ENCODE measurements around the gene MRM2.

MRM2 gene

DNA sequence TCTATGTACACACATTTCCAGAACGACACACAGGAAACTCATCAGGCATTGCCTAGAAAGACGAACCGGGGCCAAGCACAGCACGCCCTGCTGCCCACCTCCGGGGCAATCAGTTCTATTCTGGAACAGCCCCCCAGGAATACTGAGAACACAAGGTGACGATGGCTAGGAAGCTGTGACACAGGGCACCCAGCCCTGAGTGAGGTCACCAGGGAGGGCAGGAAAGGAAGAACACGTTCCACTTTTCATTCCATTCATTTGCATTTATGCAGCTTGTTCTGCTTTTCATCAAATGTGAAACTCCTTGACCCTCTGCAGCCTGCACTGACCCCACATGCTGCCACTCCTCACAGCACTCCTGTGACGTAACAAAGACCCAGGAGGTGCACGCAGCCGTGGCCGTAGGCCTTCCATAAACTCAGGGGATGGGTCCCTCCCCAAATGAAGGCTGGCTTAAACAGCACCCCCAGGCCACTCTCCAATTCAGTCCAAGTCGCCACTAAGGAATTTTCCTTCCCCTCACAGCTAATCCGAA is 38.2 kb downstream of the MRM2 start:
- DNase-seq (ENCODE audit: low read depth in 2 of 2) = no peak

DNA sequence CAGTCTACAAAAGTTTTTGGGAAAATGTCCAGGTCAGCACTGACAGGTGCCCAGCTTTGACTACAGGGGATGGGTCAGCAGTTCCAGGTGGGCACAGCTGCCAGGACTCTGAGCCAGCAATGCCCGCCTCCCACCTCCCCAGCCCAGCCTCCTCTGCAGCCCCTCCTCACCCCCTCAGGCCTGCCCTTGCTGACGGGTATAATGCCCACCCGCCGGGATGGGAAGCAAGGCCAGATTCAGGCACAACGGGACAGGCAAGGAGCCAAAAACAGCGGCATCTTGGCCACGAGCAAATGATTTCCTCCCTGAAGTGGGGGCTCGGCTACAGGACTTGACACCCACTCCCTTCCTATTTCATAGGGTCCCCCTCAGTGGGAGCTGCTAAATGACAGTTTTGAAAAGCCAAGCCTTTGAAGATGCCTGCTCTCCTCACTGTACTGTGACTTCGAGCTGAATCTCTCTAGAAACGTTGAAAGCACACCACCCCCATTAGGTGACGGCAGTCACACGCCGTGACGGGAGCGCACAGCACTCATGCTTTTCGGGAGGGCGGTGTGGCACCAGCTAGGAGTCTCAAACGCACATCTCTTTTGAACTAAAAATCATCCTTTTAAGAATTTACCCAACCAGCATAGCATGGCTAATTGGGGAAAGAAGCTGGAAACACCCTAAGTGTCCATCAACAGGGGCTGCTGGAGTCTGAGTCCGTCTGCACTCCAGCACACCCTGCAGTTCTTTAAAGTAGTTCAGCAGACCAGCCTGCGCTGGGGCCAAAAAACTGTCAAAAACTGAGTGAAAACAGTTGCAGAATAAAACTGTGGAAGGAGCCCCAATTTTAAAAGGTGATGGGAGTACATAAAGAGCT is 38.9 kb downstream of the MRM2 start:
- DNase-seq (ENCODE audit: low read depth in 2 of 2) = no peak

DNA sequence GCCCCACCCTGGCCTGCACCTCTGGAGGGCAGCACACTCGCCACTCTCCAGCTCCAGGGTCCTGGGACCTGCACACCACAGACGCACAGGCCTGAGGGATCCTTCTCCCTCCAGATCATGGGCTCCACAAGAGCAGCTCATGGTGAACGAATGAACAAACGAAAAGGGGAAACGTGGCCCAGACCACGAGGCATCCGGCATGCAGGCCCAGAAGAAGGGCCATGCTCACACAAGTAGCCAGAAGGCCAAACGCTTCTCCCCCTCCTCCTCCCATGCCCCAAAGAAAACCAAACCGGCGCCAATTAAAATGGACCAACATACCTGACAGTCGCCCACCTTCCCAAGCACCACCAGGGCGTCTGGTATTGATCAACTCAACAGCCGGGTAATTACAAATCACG is 39.6 kb downstream of the MRM2 start:
- DNase-seq (ENCODE audit: low read depth in 2 of 2) = no peak

DNA sequence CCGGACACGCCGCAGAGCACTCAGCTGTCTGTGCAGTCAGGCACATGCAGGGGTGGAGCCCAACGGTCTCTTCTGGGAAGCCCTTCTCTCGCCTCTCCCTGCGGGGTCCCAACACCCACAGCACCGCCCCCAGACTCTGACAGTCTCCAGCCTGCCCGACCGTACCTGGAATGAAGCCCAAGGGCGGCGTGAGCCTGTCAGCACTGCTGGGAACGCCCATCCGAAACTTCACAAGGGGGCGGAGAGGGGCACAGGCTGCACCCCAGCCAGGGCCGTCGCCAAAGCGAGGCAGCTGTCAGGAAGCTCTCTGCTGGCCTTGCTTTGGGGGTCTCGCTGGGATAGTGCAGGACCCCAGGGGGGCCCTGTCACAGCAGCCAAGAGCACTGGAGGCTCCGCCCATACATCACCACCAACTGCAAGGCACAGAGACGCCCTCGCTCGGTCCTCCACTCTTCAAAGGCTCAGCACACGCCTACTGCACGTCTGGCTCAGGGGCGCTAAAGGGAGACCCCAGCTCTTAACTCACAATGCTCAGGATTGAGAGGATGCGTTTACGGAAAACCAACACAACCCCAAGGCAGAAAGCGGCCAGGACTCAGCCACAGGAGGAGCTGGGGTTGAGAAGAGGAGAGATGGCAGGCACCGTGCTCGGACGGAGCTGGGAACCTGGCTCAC is 40.2 kb downstream of the MRM2 start:
- no peak for DNase-seq (ENCODE audit: low read depth in 2 of 2)

DNA sequence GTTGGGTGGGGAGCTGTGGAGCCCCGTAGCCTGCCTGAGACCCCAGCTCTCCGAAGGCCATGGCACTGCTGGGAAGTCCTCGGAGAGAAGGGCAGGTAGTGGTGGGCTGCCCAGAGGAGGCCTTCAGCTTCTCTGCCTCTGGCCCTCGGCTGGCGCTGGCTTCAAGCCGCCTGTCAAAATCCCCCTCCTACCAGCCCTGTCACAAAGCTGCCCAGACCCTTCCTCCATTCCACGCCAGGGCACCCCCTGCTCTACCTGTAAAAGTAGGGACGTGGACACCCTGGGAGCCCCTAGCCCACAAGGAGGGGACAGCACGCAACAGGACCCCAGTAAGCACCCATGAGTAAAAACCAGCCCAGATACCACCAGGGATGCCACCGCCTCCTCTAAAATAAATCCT is 40.9 kb downstream of the MRM2 start:
- DNase-seq (ENCODE audit: low read depth in 2 of 2) = no peak

DNA sequence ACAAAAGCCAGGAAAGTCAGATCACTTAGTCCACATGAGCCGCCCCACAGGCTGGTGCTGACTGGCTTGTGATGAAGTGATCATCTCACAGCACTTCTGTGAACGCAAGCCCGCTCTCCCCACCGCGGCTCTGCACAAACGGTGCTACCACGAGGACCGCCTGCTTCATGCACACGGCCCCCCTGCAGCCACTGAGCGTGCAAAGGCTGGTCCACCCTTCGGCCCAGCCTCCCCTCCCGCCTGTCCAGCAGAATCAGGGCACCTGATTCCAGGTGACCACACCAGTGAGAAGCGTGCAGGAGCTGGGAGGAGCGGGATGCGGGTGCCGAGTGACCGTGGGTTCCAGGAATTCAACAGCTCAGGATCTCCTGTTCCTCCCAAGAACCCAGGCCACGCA is 41.4 kb downstream of the MRM2 start:
- DNase-seq (ENCODE audit: low read depth in 2 of 2) = no peak

DNA sequence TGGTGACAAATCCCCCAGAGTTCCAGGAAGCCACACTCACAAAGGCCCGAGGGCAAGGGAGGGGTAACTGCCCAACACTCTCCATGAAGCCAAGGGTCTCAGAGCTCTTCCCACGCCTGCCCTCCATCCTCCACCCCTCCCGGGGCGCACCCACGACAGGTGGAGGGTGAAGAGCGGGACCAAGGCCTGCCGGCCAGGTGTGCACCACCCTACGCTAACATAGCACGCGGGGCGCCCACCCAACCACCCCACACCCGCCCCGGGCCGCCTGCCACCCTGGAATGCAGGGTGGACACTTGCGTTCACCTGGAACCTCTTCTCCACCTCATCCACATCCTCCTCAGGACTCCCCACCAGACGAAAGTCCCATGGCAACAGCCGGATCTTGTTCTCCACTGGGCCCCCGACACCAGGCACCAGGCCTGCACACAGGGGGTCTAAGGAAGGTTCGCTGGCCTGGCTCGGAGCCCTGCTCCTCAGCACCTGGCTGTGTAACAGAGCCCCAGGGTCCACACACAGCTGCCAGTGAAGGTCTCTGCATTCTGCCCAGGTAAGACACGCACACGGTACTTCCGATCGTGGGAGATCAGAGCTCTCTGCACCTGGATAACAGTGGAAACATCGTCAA is 41.9 kb downstream of the MRM2 start:
- no peak for DNase-seq (ENCODE audit: low read depth in 2 of 2)

DNA sequence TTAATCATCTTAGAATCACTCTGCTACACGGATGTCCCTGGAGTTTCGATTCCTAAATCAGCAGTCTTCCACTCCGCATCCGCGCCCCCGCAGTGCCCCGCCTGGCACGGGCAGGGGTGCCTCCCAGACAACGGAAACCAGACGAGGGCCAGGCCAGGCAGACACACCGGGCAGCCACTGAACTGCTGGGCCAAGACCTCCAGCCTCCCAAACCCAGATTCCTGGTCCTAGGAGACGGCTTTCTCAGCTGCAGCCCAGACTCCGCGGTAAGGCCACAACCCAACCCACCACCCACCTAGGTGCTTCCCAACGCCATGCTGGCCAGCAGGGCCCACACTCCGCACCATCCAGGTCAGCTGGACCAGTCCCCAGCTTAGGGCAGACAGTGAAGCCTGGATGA is 42.5 kb downstream of the MRM2 start:
- DNase-seq (ENCODE audit: low read depth in 2 of 2) = no peak

DNA sequence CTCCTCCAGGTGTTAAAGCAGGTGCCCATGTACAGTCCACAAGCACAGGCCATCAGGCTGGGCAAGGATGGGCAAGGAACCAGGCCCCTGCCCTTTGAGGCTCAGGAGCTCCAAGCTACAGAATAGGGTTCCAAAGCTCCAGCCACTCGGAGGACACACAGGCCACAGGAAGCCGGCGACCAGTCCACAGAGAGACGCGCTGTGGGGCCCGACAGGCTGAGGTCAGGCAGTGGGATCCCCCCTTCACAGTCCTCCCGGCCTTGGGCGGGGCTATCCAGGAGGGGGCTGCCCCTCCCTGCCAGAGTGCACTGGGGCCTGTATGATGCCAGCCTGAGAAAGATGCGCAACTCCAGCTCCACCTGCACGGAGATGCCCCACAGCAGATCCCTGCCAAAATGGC is 43.2 kb downstream of the MRM2 start:
- no peak for DNase-seq (ENCODE audit: low read depth in 2 of 2)

DNA sequence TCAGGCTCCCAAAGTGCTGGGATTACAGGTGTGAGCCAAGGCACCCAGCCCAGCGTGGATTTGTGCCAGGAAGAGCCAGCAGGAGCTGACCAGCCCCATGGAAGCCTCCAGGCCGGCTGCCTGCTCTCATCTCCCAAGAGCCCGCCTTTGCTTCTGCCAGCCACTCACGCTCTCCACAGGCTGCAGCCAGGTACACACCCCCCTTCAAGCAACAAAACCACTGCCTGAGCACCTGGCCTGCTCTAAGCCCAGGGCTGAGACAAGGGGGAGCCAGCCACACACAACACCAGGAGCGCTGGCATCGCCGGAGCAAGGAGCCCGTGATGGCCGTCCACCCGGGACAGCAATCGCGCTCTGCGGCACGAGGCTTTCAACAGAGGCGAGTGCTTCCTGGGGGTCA is 43.8 kb downstream of the MRM2 start:
- no peak for DNase-seq (ENCODE audit: low read depth in 2 of 2)

DNA sequence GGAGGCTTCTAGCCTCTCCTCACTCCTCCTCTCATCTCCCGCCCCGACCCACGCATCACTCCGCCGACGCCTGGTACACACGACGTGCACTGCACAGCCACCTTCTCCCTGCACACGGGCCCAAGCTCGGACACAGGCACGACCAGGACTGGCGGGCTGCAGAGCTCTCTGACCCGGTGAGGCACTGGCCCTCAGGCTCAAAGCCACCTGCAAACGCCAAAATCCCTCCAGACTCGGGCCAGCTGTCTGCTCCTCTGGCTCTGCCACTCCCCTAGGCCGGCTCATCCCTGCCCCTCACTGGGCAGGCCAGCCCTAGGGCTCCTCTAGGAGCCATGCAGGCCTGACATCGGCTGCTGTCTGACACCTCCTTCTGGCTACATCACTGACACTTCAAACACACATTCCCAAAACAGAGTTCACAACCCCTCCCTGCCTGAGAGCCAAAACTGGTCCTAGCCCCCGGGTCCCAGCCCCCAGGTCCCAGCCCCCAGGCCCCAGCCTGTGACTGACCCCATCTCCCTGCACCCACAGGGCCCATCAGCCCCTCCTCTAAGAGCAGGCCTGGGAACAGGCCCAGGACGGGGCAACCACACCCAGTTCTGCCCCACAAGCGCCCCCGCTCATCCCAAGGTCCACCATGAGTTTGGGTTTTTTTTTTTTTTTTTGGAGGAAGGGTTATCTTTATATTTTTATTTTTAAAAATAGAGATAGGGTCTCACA is 44.4 kb downstream of the MRM2 start:
- no peak for DNase-seq (ENCODE audit: low read depth in 2 of 2)

DNA sequence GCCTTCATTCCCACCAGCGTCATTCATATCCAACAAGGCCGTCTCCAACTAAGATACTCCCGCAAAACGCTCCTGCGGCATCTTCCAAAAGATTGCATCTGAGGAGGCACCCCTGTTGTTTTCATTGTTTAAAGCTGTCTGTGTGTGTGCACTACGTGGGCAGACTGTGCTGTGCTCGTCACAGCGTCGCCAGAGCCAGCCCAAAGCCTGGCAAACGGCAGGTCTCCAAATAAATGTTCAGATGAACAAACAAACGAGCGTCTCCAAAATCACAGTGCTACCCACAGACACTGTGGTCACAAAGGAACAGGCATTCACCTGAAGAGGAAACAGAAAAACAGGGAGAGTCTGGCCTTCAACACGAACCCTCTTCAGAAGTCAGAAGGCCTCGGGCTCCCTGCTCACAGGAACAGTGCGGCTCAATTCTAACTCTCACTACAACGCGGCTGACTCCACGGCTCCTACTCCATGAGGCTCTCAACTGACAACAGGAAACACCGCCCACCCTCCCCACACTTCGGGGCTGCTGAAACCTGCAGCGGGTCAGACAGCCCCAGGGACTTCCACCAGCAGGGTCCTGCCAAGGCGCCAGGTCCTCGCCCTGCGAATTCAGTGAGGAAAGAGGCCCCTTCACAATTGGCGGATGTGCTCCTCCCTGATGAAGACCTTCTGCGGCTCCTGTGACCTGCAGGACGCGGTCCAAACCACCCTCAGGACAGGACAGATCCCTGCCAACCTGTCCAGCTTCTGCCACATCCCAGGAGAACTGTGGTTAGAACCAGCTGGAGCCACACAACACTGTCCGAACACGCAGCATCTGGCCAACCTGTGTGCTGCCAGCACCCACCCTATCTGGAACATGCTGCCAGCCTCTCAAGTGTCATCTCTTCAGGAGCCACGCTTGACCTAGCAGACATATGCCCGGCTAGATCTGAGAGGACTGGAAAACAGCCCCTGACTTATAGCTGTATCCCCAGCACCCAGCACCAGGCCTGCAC is 45.3 kb downstream of the MRM2 start:
- no peak for DNase-seq (ENCODE audit: low read depth in 2 of 2)

DNA sequence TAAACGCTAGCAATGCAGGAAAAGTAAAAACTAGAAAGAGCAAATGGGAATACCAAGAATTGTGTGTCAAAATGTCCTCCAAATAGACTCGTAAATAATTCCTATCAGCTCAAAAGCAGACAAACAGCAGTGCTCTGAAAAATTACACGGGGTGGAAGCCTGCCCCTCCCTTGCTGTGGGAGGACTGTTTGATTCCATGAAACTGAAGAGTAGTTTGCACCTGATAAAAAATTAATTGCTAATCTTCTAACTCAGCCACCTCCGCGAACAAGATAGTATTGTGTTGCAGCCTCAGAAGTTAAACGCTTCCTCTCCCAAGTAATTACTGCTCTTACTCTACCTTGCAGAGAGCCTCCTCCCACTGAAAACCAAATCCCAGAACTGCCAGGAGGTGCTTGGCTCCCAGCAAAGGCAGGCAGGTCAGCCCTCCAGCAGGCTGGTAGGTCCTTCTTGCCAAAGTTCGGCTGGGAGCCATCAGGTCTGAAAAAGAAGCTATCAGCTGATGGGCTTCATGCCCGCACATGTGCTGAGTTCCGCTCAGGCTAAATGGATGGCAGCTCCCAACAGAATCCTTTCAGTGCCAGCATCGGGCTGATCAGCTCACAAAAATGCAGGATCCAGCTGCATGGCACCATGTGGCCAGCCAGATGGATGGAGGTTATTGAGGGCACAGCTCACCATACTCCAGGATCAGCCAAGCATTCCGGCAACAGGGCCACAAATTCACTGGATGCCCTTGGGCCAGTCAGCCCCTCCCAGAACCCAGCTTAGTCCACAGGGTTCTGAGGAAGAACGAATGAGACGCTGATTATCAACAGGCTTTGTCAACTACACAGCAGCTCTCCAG is 46.4 kb downstream of the MRM2 start:
- no peak for DNase-seq (ENCODE audit: low read depth in 2 of 2)

DNA sequence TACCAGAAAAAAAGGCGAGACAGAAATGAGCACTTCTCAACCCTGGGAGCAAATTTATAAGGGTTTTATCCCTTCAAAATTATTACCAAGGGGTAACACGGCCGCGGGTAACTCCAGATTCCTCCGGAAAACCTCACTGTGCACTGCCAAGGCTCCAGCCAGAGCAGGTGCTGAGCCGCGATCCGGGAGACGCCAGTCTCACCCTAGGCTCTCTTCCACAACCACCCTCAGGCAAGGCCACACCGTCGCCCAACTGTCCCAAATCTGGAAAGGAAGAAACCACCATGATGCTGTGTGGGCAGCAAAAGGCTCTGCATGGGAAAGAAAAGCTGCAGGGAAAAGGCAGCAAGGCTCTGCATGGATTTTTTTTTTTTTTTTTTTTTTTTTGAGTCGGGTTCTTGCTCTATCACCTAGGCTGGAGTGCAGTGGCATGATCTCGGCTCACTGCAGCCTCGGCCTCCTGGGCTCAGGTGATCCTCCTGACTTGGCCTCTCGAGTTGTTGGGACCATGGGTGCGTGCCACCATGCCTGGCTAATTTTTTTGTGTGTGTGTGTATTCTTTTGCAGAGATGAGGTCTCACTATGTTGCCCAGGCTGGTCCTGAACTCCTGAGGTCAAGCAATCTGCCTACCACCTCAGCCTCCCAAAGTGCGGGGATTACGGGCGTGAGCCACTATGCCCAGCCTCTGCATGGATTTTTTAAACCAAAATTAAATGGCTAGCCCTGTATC is 48.3 kb downstream of the MRM2 start:
- no peak for DNase-seq (ENCODE audit: low read depth in 2 of 2)

DNA sequence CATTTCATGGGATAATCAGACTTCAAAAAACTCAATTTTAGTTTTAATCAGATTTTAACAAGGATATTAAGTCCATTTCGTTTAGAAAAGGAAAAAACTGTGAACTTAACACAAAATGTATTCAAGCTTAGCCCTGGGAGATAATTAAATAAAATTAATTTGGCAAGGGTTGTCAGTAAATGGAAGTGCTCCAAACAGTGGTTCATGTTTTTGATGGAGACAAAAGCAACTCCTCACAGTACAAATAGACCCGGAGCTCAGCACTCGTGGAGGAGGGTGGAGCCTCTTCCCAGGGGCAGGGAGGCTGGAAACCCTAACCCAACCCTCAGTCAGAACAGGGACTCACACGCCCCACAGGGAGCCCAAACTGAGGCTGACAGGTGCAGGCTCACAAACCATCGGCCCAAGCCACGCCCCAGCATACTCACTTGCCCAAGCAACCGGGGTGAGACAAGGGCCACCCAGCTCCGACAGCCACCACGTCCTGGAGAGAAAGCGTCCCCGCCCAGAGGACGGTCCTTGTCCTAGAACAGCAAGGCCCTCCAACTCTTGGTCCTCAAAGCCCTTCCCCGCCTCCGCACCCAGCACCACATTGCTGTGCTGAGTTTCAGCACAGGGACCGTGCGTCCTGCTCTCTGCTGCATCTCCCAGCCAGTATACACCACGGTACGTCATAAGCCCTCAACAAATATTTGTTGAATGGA is 49.0 kb downstream of the MRM2 start:
- DNase-seq (ENCODE audit: low read depth in 2 of 2) = no peak

DNA sequence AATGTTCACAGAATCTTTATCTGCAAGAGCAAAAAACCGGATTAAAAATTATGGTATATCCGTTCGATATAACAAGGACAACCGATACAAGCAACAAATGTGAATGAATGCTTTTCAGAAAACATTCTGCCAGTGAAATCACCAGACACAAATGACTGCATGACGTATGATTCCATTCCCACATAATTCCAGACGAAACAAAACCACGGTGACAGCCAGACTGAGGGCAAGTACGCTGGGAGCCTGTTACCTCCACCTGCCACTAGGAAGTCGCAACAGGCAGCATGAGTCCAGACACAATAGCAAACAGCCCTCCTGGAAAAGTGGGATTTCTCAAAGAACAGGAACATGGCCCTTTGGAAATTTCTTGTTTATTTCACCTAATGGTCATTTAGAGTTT is 51.0 kb downstream of the MRM2 start:
- DNase-seq (ENCODE audit: low read depth in 2 of 2) = no peak

DNA sequence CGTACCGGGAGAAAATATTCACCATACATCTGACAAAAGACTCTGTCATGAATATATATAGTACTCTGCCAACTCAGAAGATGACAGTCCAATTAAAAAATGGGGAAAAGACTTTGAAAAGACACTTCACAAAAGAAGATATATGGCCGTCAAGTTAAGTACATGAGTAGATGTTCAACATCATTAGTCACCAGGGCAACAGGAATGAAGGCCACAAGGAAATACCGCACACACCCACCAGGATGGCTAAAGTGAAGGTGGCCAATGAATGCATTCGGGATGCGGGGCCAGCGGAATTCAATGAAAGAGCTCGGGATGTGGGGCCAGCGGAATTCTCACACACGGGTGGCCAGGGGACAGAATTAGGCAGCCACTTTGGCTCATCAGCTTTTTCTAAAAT is 51.5 kb downstream of the MRM2 start:
- no peak for DNase-seq (ENCODE audit: low read depth in 2 of 2)

DNA sequence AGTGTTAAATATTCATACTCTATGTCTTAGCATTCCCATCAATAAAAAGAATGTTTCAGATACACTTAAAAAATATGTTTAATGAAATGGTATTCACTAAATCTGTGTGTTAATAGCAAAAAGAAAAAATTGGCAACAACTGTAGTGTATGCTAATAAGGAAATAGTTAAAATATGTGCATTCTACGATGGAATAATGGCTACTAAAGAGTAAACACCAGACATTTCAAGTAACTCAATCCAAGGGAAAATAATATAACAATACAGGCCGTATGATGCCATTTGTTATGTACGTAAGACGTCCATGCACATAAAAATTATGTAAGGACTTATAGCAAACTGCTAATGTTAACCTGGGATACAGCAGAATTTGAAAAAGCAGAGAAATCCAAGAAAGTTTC is 55.8 kb downstream of the MRM2 start:
- DNase-seq (ENCODE audit: low read depth in 2 of 2) = no peak

DNA sequence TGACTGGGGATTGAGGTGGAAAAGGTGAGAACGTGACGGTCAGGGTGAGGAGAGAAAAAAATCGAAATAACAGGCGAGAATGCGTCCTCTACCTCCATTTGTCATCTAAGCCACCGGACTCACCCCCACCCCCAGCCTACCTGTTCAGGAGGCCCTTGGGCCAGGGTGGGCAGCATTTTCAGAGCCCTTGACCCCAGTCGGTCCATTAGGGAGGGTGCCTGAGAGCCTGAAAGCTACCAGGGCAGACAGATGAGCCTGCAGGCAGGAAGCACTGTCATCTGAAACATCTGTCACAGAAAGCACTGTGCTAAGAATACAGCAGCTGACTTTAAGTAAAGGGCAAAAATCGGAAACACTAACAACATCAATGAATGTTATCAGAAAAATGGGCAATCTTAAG is 56.3 kb downstream of the MRM2 start:
- DNase-seq (ENCODE audit: low read depth in 2 of 2) = no peak

Data from stimulated activated CD8-positive, alpha-beta memory T cell treated with anti-CD3 and anti-CD28 coated beads, Interleukin-2, amount 100 ng/mL, for 1 hour (primary cell).